Measurements from ENCODE around the gene ARHGAP15.

ARHGAP15 gene

GRCh38 chr2:143148757-143149156 lies 19.5 kb downstream of the ARHGAP15 start:
- TF ChIP-seq, protein P1, sequence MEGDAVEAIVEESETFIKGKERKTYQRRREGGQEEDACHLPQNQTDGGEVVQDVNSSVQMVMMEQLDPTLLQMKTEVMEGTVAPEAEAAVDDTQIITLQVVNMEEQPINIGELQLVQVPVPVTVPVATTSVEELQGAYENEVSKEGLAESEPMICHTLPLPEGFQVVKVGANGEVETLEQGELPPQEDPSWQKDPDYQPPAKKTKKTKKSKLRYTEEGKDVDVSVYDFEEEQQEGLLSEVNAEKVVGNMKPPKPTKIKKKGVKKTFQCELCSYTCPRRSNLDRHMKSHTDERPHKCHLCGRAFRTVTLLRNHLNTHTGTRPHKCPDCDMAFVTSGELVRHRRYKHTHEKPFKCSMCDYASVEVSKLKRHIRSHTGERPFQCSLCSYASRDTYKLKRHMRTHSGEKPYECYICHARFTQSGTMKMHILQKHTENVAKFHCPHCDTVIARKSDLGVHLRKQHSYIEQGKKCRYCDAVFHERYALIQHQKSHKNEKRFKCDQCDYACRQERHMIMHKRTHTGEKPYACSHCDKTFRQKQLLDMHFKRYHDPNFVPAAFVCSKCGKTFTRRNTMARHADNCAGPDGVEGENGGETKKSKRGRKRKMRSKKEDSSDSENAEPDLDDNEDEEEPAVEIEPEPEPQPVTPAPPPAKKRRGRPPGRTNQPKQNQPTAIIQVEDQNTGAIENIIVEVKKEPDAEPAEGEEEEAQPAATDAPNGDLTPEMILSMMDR (IDR thresholded peaks at IDR 0.05; ENCODE audit: borderline replicate concordance, insufficient read depth, low read depth, low read length): no peak
- H3K4me3 ChIP-seq (ENCODE audit: low read depth, low read length): no peak overlapping the region

- TF ChIP-seq, protein P1 (IDR thresholded peaks at IDR 0.05; ENCODE audit: borderline replicate concordance, insufficient read depth, low read depth, low read length): no peak
- no peak overlapping the region for H3K4me3 ChIP-seq (ENCODE audit: low read depth, low read length)
These were observed 21.1 kb downstream of the ARHGAP15 start for GRCh38 chr2:143150287-143150686.

GRCh38 chr2:143151111-143151752 lies 22.0 kb downstream of the ARHGAP15 start:
- TF ChIP-seq, protein P1 (IDR thresholded peaks at IDR 0.05; ENCODE audit: borderline replicate concordance, insufficient read depth, low read depth, low read length): no peak
- H3K4me3 ChIP-seq (ENCODE audit: low read depth, low read length): no peak overlapping the region

GRCh38 chr2:143152219-143152618 lies 23.0 kb downstream of the ARHGAP15 start:
- no peak overlapping the region for H3K4me3 ChIP-seq (ENCODE audit: low read depth, low read length)
- TF ChIP-seq, protein P1 (IDR thresholded peaks at IDR 0.05; ENCODE audit: borderline replicate concordance, insufficient read depth, low read depth, low read length): no peak

- H3K4me3 ChIP-seq (ENCODE audit: low read depth, low read length): no peak overlapping the region
- TF ChIP-seq, protein P1 (IDR thresholded peaks at IDR 0.05; ENCODE audit: borderline replicate concordance, insufficient read depth, low read depth, low read length): no peak
These were observed 23.4 kb downstream of the ARHGAP15 start for GRCh38 chr2:143152637-143153036.

DNA sequence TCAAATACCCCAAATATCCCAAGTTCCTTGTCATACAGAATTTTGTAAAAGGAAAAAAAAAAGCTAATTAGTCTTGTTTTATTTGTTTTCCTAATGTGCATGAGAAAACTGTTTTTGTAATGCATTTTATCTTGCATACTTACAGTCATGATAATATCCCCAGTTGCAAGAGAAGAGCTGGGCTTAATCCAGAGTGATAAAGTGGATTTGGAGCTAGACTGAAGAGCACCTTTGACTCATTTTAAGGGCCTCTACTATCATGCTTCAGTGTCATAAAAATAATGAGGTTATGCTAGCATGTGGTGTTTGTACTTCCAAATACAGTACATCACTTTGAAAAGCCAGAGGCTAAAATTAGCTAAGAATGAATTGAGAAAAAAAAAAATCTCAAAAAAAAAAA lies 26.4 kb downstream of the ARHGAP15 start:
- TF ChIP-seq, protein P1 (IDR thresholded peaks at IDR 0.05; ENCODE audit: borderline replicate concordance, insufficient read depth, low read depth, low read length): no peak
- no peak overlapping the region for H3K4me3 ChIP-seq (ENCODE audit: low read depth, low read length)

DNA sequence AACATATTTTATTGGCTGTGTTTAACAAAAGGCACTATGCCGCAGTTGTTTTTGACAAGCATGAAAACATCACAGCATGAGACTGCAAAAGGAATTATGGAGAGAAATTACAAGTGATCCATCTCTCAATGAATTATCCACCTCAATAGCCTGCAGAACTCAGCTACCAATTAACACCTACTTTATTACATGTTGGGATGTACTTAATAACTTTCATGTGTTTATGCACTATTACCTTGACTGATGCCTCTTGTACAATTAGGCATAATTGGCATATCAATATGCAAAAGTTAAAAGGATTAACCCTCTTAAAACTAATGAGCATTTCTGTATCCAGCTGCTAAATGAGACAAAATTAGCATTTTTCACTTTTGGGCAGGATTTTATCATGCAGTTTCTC lies 27.8 kb downstream of the ARHGAP15 start:
- TF ChIP-seq, protein P1 (IDR thresholded peaks at IDR 0.05; ENCODE audit: borderline replicate concordance, insufficient read depth, low read depth, low read length): no peak
- no peak overlapping the region for H3K4me3 ChIP-seq (ENCODE audit: low read depth, low read length)

Measured in GM12875 (cell line).